ENCODE data around the gene GEMIN7. TPM values are rescaled to one million over a fixed set of nuclear protein-coding genes. Genes with fewer than 3 reads are reported as not detected.

The GEMIN7 gene
- total and polyA plus RNA-seq, 2 donors (not counting 1 experiment from before 2014, with no cell fraction given): 15.7 to 18.0 TPM

- no peak overlapping the region for H2AFZ ChIP-seq (ENCODE audit: low read length)
- TF ChIP-seq EZH2 (IDR thresholded peaks at IDR 0.05; ENCODE audit: low read length, missing control alignments): no peak
- TF ChIP-seq CTCF (conservative IDR thresholded peaks at IDR 0.05 in 1 of 2, IDR thresholded peaks at IDR 0.05 in 1 of 2; ENCODE audit: low read depth in 1 of 2, low read length in 2 of 2): no peak
- H3K27me3 ChIP-seq (ENCODE audit: control insufficient read depth, insufficient read depth, low read length): no peaks in the 10 kb centered on the region
- H3K4me3 ChIP-seq (replicated peaks in 1 of 4; ENCODE audit: control extremely low read depth in 1 of 4, insufficient read depth in 1 of 4, low read depth in 3 of 4, low read length in 4 of 4): no peak overlapping the region
- H3K27ac ChIP-seq (ENCODE audit: insufficient read depth, low read length): no peak overlapping the region
- H3K9ac ChIP-seq (ENCODE audit: insufficient read depth, low read length): no peak overlapping the region
- no peak overlapping the region for H3K4me2 ChIP-seq (ENCODE audit: extremely low read depth, insufficient read depth, low read length)
- peaks cover 6% of the 10 kb centered on the region for H3K36me3 ChIP-seq (ENCODE audit: control insufficient read depth, insufficient read depth, low read length)
- peaks cover 6% of the 10 kb centered on the region for H3K4me1 ChIP-seq (ENCODE audit: control insufficient read depth, extremely low read depth, insufficient read depth, low read length)
- no peaks in the 10 kb centered on the region for H3K79me2 ChIP-seq (ENCODE audit: control insufficient read depth, insufficient read depth, low read length)
- H3K9me3 ChIP-seq (ENCODE audit: control insufficient read depth, insufficient read depth, low read depth, low read length): no peaks in the 10 kb centered on the region
- no peak for DNase-seq (ENCODE audit: low read depth in 2 of 2)
- H4K20me1 ChIP-seq (ENCODE audit: control insufficient read depth, extremely low read depth, insufficient read depth, low read length): no peaks in the 10 kb centered on the region
These were observed 61.1 kb downstream of the GEMIN7 start for GRCh38 chr19:45140144-45140503.

- no peak overlapping the region for H3K27ac ChIP-seq (ENCODE audit: insufficient read depth, low read length)
- H3K9me3 ChIP-seq (ENCODE audit: control insufficient read depth, insufficient read depth, low read depth, low read length): no peaks in the 10 kb centered on the region
- no peak overlapping the region for H3K4me3 ChIP-seq (replicated peaks in 1 of 4; ENCODE audit: control extremely low read depth in 1 of 4, insufficient read depth in 1 of 4, low read depth in 3 of 4, low read length in 4 of 4)
- H3K9ac ChIP-seq (ENCODE audit: insufficient read depth, low read length): no peak overlapping the region
- H3K27me3 ChIP-seq (ENCODE audit: control insufficient read depth, insufficient read depth, low read length): no peaks in the 10 kb centered on the region
- no peak for DNase-seq (ENCODE audit: low read depth in 2 of 2)
- H2AFZ ChIP-seq (ENCODE audit: low read length): no peak overlapping the region
- no peak for TF ChIP-seq EZH2 (IDR thresholded peaks at IDR 0.05; ENCODE audit: low read length, missing control alignments)
- TF ChIP-seq CTCF (conservative IDR thresholded peaks at IDR 0.05 in 1 of 2, IDR thresholded peaks at IDR 0.05 in 1 of 2; ENCODE audit: low read depth in 1 of 2, low read length in 2 of 2): no peak
- H3K79me2 ChIP-seq (ENCODE audit: control insufficient read depth, insufficient read depth, low read length): no peaks in the 10 kb centered on the region
- H3K36me3 ChIP-seq (ENCODE audit: control insufficient read depth, insufficient read depth, low read length): peaks cover 9% of the 10 kb centered on the region
- H4K20me1 ChIP-seq (ENCODE audit: control insufficient read depth, extremely low read depth, insufficient read depth, low read length): no peaks in the 10 kb centered on the region
- no peak overlapping the region for H3K4me2 ChIP-seq (ENCODE audit: extremely low read depth, insufficient read depth, low read length)
- peaks cover 6% of the 10 kb centered on the region for H3K4me1 ChIP-seq (ENCODE audit: control insufficient read depth, extremely low read depth, insufficient read depth, low read length)
These were observed 61.5 kb downstream of the GEMIN7 start for GRCh38 chr19:45140533-45140932.

Other genes starting within 250 kb of the GEMIN7 start
- 50.3 and 70.7 TPM in 2 replicates for gene NECTIN2, start 233.0 kb upstream of the GEMIN7 start, total RNA-seq
- gene NECTIN2, start 233.0 kb upstream of the GEMIN7 start, polyA plus RNA-seq: 59.4 and 77.4 TPM in 2 replicates
- gene TOMM40, start 188.0 kb upstream of the GEMIN7 start, total RNA-seq: 21.8 and 24.4 TPM in 2 replicates
- gene TOMM40, start 188.0 kb upstream of the GEMIN7 start, polyA plus RNA-seq: 32.1 and 57.7 TPM in 2 replicates
- gene APOE, start 173.5 kb upstream of the GEMIN7 start, total RNA-seq: 35.0 and 339 TPM in 2 replicates
- gene APOE, start 173.5 kb upstream of the GEMIN7 start, polyA plus RNA-seq: 1.5 and 13.4 TPM in 2 replicates
- 2.3 and 8.0 TPM in 2 replicates for gene APOC1, start 164.7 kb upstream of the GEMIN7 start, total RNA-seq
- 1.3 and 2.6 TPM in 2 replicates for gene APOC1, start 164.7 kb upstream of the GEMIN7 start, polyA plus RNA-seq
- gene APOC4, start 137.0 kb upstream of the GEMIN7 start, total RNA-seq: not detected in 2 replicates
- gene APOC4, start 137.0 kb upstream of the GEMIN7 start, polyA plus RNA-seq: not detected in 2 replicates
- not detected in 2 replicates for gene APOC2, start 133.2 kb upstream of the GEMIN7 start, total RNA-seq
- not detected in 2 replicates for gene APOC2, start 133.2 kb upstream of the GEMIN7 start, polyA plus RNA-seq
- gene CLPTM1, start 123.9 kb upstream of the GEMIN7 start, total RNA-seq: 34.7 and 46.7 TPM in 2 replicates
- 54.4 and 86.0 TPM in 2 replicates for gene CLPTM1, start 123.9 kb upstream of the GEMIN7 start, polyA plus RNA-seq
- 9.2 and 11.7 TPM in 2 replicates for gene RELB, start 77.8 kb upstream of the GEMIN7 start, total RNA-seq
- gene RELB, start 77.8 kb upstream of the GEMIN7 start, polyA plus RNA-seq: 2.0 and 2.3 TPM in 2 replicates
- 12.1 and 15.7 TPM in 2 replicates for gene CLASRP, start 40.2 kb upstream of the GEMIN7 start, total RNA-seq
- gene CLASRP, start 40.2 kb upstream of the GEMIN7 start, polyA plus RNA-seq: 12.1 and 17.9 TPM in 2 replicates
- gene ZNF296, start 2.8 kb upstream of the GEMIN7 start, total RNA-seq: not detected in 2 replicates
- gene ZNF296, start 2.8 kb upstream of the GEMIN7 start, polyA plus RNA-seq: 0.03 and 0.08 TPM in 2 replicates
- gene PPP1R37, start 13.9 kb downstream of the GEMIN7 start, total RNA-seq: 34.4 and 36.0 TPM in 2 replicates
- 11.3 and 12.3 TPM in 2 replicates for gene PPP1R37, start 13.9 kb downstream of the GEMIN7 start, polyA plus RNA-seq
- 0.17 and 0.26 TPM in 2 replicates for gene NKPD1, start 81.7 kb downstream of the GEMIN7 start, total RNA-seq
- gene NKPD1, start 81.7 kb downstream of the GEMIN7 start, polyA plus RNA-seq: 0.01 TPM in 1 of 2 replicates, not detected in the other
- 15.9 and 20.0 TPM in 2 replicates for gene TRAPPC6A, start 99.0 kb downstream of the GEMIN7 start, total RNA-seq
- 4.5 and 9.3 TPM in 2 replicates for gene TRAPPC6A, start 99.0 kb downstream of the GEMIN7 start, polyA plus RNA-seq
- 2.6 and 3.8 TPM in 2 replicates for gene BLOC1S3, start 99.5 kb downstream of the GEMIN7 start, total RNA-seq
- 5.2 and 5.6 TPM in 2 replicates for gene BLOC1S3, start 99.5 kb downstream of the GEMIN7 start, polyA plus RNA-seq
- gene EXOC3L2, start 166.1 kb downstream of the GEMIN7 start, total RNA-seq: under 0.01 TPM in 1 of 2 replicates, not detected in the other
- gene EXOC3L2, start 166.1 kb downstream of the GEMIN7 start, polyA plus RNA-seq: not detected in 2 replicates
- 7.4 and 8.9 TPM in 2 replicates for gene MARK4, start 172.0 kb downstream of the GEMIN7 start, total RNA-seq
- 14.1 and 19.5 TPM in 2 replicates for gene MARK4, start 172.0 kb downstream of the GEMIN7 start, polyA plus RNA-seq
- not detected in 2 replicates for gene CKM, start 243.6 kb downstream of the GEMIN7 start, total RNA-seq
- 0.03 TPM in 1 of 2 replicates, not detected in the other for gene CKM, start 243.6 kb downstream of the GEMIN7 start, polyA plus RNA-seq